ENCODE measurements around the gene ASAP3. TPM values are rescaled to one million over a fixed set of nuclear protein-coding genes. Genes with fewer than 3 reads are reported as not detected.
"Not testable (repeated sequence)": the region's sequence is repeated elsewhere in the genome, so short reads cannot be mapped to it uniquely, and the experiment has no call there.

Gene ASAP3
- total and polyA plus RNA-seq, 2 donors = 28.0 to 44.3 TPM

- no peak overlapping the region for H3K4me3 ChIP-seq (ENCODE audit: low read depth, low read length)
- H3K36me3 ChIP-seq (ENCODE audit: insufficient read depth) = no peaks in the 10 kb centered on the region
- DNase-seq (ENCODE audit: extremely low spot score) = no peak
- WGBS = 80% methylated on average over 15 of the region's 15 CpGs
- H3K27ac ChIP-seq (ENCODE audit: low read depth) = no peak overlapping the region
- H3K4me1 ChIP-seq (ENCODE audit: insufficient read depth) = no peaks in the 10 kb centered on the region
Observed at GRCh38 chr1:23393706-23394105, 90.3 kb downstream of the ASAP3 start.

GRCh38 chr1:23392125-23392855 is 91.7 kb downstream of the ASAP3 start:
- WGBS = 89% methylated on average over 2 of the region's 2 CpGs
- no peak overlapping the region for H3K4me3 ChIP-seq (ENCODE audit: low read depth, low read length)
- no peak overlapping the region for H3K27ac ChIP-seq (ENCODE audit: low read depth)
- no peaks in the 10 kb centered on the region for H3K36me3 ChIP-seq (ENCODE audit: insufficient read depth)
- no peaks in the 10 kb centered on the region for H3K4me1 ChIP-seq (ENCODE audit: insufficient read depth)
- no peak for DNase-seq (ENCODE audit: extremely low spot score)

DNA sequence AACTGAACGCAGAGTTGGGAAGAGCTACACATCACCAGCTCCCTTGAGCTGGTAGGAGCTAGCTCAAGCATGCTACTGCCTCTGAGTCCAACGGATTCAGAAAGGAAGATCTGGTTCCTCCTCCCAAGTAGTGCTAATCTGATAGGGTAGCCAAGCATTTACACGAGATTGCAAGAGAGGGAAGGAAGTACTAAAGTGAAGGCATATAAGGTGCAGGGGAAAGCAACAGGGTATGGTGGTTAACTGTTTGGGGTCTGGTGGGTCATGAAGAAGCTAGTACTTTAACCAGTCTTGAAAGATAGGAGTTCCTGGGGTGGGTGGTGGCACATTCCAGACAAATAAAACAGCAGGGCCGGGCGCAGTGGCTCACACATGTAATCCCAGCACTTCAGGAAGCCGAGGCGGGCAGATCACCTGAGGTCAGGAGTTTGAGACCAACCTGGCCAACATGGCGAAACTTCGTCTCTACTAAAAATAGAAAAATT is 94.1 kb downstream of the ASAP3 start:
- Histone ChIP-seq H3K27ac (ENCODE audit: low read depth) (no peak overlapping the region), H3K36me3 (ENCODE audit: insufficient read depth) (no peaks in the 10 kb centered on the region), H3K4me1 (ENCODE audit: insufficient read depth) (no peaks in the 10 kb centered on the region), H3K4me3 (ENCODE audit: low read depth, low read length) (no peak overlapping the region)
- WGBS = 71% methylated on average over 9 of the region's 9 CpGs
- DNase-seq (ENCODE audit: extremely low spot score) = no peak

- 85% methylated on average over 8 of the region's 8 CpGs for WGBS
- DNase-seq (ENCODE audit: extremely low spot score) = no peak
- Histone ChIP-seq H3K4me3 (ENCODE audit: low read depth, low read length) (no peak overlapping the region), H3K4me1 (ENCODE audit: insufficient read depth) (no peaks in the 10 kb centered on the region), H3K27ac (ENCODE audit: low read depth) (no peak overlapping the region), H3K36me3 (ENCODE audit: insufficient read depth) (no peaks in the 10 kb centered on the region)
Observed at GRCh38 chr1:23387494-23387893, 96.5 kb downstream of the ASAP3 start.

DNA sequence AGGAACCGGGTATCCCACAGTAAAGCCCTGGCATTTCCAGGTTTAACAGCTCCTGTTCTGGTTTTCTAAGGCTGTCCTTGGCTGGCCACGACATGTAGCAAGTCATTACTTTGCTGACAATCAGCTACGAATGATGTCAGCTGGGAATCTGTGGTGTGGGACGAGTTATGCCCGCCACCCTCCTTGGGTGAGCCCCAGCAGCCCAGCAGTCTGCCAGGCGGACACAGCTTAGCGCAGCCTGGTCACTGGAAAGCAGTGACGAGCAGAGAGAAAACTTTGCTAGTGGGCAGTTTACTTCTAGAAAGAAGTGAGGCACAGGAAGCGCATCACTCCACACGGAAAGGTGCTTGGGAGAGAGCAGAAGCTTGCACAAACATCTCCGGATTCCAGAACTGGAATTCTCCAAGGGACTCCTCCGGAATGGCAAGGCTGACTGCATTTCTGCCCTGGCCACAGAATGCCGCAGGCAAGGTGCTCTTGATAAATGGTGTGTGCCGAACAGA is 98.8 kb downstream of the ASAP3 start:
- H3K4me1 ChIP-seq (ENCODE audit: insufficient read depth) = no peaks in the 10 kb centered on the region
- no peak for DNase-seq (ENCODE audit: extremely low spot score)
- no peak overlapping the region for H3K27ac ChIP-seq (ENCODE audit: low read depth)
- WGBS = 81% methylated on average over 14 of the region's 14 CpGs
- H3K4me3 ChIP-seq (ENCODE audit: low read depth, low read length) = no peak overlapping the region
- no peaks in the 10 kb centered on the region for H3K36me3 ChIP-seq (ENCODE audit: insufficient read depth)

GRCh38 chr1:23384312-23385058 is 99.5 kb downstream of the ASAP3 start:
- H3K36me3 ChIP-seq (ENCODE audit: insufficient read depth) = no peaks in the 10 kb centered on the region
- H3K4me1 ChIP-seq (ENCODE audit: insufficient read depth) = no peaks in the 10 kb centered on the region
- WGBS = 82% methylated on average over 11 of the region's 11 CpGs
- no peak overlapping the region for H3K27ac ChIP-seq (ENCODE audit: low read depth)
- no peak overlapping the region for H3K4me3 ChIP-seq (ENCODE audit: low read depth, low read length)
- DNase-seq (ENCODE audit: extremely low spot score) = no peak

- no peak for DNase-seq (ENCODE audit: extremely low spot score)
- WGBS = 65% methylated on average over 8 of the region's 8 CpGs
- no peak overlapping the region for H3K27ac ChIP-seq (ENCODE audit: low read depth)
- H3K36me3 ChIP-seq (ENCODE audit: insufficient read depth) = no peaks in the 10 kb centered on the region
- no peak overlapping the region for H3K4me3 ChIP-seq (ENCODE audit: low read depth, low read length)
- no peaks in the 10 kb centered on the region for H3K4me1 ChIP-seq (ENCODE audit: insufficient read depth)
Observed at GRCh38 chr1:23383577-23384311, 100.2 kb downstream of the ASAP3 start.

GRCh38 chr1:23381233-23381885 is 102.6 kb downstream of the ASAP3 start:
- 79% methylated on average over 5 of the region's 5 CpGs for WGBS
- no peaks in the 10 kb centered on the region for H3K36me3 ChIP-seq (ENCODE audit: insufficient read depth)
- no peak overlapping the region for H3K4me3 ChIP-seq (ENCODE audit: low read depth, low read length)
- no peak overlapping the region for H3K27ac ChIP-seq (ENCODE audit: low read depth)
- H3K4me1 ChIP-seq (ENCODE audit: insufficient read depth) = no peaks in the 10 kb centered on the region
- DNase-seq (ENCODE audit: extremely low spot score) = no peak

DNA sequence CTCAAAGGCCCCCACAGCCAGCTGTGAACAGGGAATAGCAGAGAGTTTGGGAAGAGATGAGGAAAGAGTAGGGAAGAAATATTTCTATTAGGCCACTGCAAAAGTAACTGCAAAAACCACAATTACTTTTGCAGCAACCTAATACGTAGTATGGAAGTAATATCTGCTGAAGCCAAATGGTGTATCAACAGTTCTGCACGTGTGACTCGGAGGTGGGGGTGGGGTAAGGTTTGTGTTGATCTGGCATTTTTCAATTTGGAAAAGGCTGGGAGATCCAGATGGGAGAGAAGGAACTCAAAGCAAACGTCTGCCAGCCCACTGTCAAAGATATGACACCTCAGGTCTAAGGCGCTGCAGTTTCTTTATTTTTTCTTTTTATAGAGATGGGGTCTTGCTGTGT is 103.3 kb downstream of the ASAP3 start:
- H3K4me3 ChIP-seq (ENCODE audit: low read depth, low read length) = no peak overlapping the region
- H3K27ac ChIP-seq (ENCODE audit: low read depth) = no peak overlapping the region
- H3K36me3 ChIP-seq (ENCODE audit: insufficient read depth) = no peaks in the 10 kb centered on the region
- WGBS = 50% methylated on average over 5 of the region's 5 CpGs
- no peaks in the 10 kb centered on the region for H3K4me1 ChIP-seq (ENCODE audit: insufficient read depth)
- no peak for DNase-seq (ENCODE audit: extremely low spot score)

- not testable (repeated sequence) for H3K27ac ChIP-seq (ENCODE audit: low read depth); H3K4me3 ChIP-seq (ENCODE audit: low read depth, low read length); H3K4me1 ChIP-seq (ENCODE audit: insufficient read depth); DNase-seq (ENCODE audit: extremely low spot score); H3K36me3 ChIP-seq (ENCODE audit: insufficient read depth)
- WGBS = 66% methylated on average over 4 of the region's 4 CpGs
Observed at GRCh38 chr1:23380236-23380635, 103.7 kb downstream of the ASAP3 start.

Other genes with a start within 250 kb of the ASAP3 start
- 181 TPM for gene HNRNPR, start 139.9 kb downstream of the ASAP3 start, total RNA-seq
- 88.5 TPM for gene HNRNPR, start 139.9 kb downstream of the ASAP3 start, polyA plus RNA-seq
- gene ZNF436, start 114.3 kb downstream of the ASAP3 start, total RNA-seq = 64.9 TPM
- 11.3 TPM for gene ZNF436, start 114.3 kb downstream of the ASAP3 start, polyA plus RNA-seq
- gene TCEA3, start 59.4 kb downstream of the ASAP3 start, total RNA-seq = 44.8 TPM
- 28.5 TPM for gene TCEA3, start 59.4 kb downstream of the ASAP3 start, polyA plus RNA-seq
- gene E2F2, start 47.1 kb upstream of the ASAP3 start, total RNA-seq = 2.9 TPM
- 0.08 TPM for gene E2F2, start 47.1 kb upstream of the ASAP3 start, polyA plus RNA-seq
- 152 TPM for gene ID3, start 75.3 kb upstream of the ASAP3 start, total RNA-seq
- gene ID3, start 75.3 kb upstream of the ASAP3 start, polyA plus RNA-seq = 299 TPM
- 959 TPM for gene RPL11, start 207.6 kb upstream of the ASAP3 start, total RNA-seq
- gene RPL11, start 207.6 kb upstream of the ASAP3 start, polyA plus RNA-seq = 2,380 TPM